ENCODE results near the gene DOCK1.

DNA sequence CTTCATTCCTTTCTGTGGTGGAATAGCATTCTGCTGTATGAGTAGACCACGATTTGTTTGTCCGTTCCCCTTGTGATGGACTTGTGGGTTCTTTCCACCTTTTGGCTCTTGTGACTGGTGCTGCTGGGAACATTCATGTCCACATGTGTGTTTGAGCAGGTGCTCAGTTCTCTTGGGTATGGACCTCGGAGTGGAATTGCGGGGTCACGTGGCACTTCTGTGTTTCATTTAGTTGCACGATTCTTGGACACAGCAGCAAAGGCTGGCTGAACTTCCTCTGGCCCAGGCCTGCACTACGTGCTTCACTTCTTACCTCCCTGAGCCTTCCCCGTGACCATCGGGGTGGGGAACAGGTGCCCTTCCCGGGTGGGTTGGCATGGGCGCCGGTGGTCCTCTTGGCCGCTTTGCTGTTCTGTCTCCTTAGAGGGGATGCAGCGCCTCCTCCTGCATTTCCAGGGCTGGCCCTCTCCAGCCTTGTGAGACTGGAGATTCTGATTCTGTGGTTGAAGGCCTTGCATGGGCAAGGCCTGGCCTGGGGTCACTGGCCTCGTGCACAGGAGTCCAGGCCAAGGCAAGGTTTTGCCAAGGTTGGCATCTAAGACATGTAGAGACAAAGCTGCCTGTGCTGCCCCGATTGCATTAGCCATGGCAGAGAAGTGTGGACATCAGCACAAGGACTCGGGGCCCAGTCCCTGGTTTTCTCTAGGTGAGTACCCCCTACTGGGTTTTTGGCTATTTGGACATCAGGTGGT is 25.1 kb downstream of the DOCK1 start:
- TF ChIP-seq, protein P1, sequence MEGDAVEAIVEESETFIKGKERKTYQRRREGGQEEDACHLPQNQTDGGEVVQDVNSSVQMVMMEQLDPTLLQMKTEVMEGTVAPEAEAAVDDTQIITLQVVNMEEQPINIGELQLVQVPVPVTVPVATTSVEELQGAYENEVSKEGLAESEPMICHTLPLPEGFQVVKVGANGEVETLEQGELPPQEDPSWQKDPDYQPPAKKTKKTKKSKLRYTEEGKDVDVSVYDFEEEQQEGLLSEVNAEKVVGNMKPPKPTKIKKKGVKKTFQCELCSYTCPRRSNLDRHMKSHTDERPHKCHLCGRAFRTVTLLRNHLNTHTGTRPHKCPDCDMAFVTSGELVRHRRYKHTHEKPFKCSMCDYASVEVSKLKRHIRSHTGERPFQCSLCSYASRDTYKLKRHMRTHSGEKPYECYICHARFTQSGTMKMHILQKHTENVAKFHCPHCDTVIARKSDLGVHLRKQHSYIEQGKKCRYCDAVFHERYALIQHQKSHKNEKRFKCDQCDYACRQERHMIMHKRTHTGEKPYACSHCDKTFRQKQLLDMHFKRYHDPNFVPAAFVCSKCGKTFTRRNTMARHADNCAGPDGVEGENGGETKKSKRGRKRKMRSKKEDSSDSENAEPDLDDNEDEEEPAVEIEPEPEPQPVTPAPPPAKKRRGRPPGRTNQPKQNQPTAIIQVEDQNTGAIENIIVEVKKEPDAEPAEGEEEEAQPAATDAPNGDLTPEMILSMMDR (conservative IDR thresholded peaks at IDR 0.05) = no peak
- no peak for TF ChIP-seq ZFX (IDR thresholded peaks at IDR 0.05)

Measured in C4-2B (cell line).